Gastroesophageal sphincter (tissue), 4 donors: Measurements from ENCODE around the gene GGT6. TPM values are rescaled to one million over a fixed set of nuclear protein-coding genes. Genes with fewer than 3 reads are reported as not detected.
A peak's percentile ranks its signal among the peaks of the same experiment; 100 is the strongest.

Experiments used
- ATAC-seq: fragments of 150-250 bp; one replicate; pipeline ENCODE4 v1.9.1; 2016; ENCODE audit warnings: mild to moderate bottlenecking, moderate library complexity
- H3K27ac ChIP-seq, 4 donors: fragments of 200-600 bp; sonication (generic) in 3 of 4; 1 replicate in 3 of 4; 2 replicates in 1 of 4; pipeline ENCODE4 v1.5.1; 2016 to 2019
- H3K27me3 ChIP-seq: fragments of 200-600 bp; sonication (generic); one replicate; pipeline ENCODE4 v1.5.1; 2019
- H3K36me3 ChIP-seq, 2 donors: fragments of 200-600 bp; sonication (generic); one replicate each; pipeline ENCODE4 v1.5.1; 2019; ENCODE audit warnings: control low read depth in 1 of 2
- H3K4me1 ChIP-seq, 3 donors: fragments of 200-600 bp; sonication (generic); 1 replicate in 2 of 3; 2 replicates in 1 of 3; pipeline ENCODE4 v1.5.1; 2016 to 2019; ENCODE audit warnings: control low read depth in 2 of 3
- H3K4me3 ChIP-seq, 2 donors: fragments of 200-600 bp; sonication (generic); one replicate each; pipeline ENCODE4 v1.5.1; 2019; ENCODE audit warnings: mild to moderate bottlenecking in 1 of 2, moderate library complexity in 1 of 2
- H3K9me3 ChIP-seq, 3 donors: fragments of 200-600 bp; sonication (generic); one replicate each; pipeline ENCODE4 v1.5.1; 2017 to 2019; ENCODE audit warnings: control low read depth in 2 of 3
- EP300 ChIP-seq: sonication (generic); formaldehyde crosslinking; IDR thresholded peaks from one replicate; pipeline ENCODE4 v1.6.1; 2017; ENCODE audit warnings: antibody characterized with exemption, mild to moderate bottlenecking
- POLR2A ChIP-seq, 2 donors: fragments of 450-650 bp; IDR thresholded peaks; one replicate each; pipeline ENCODE4 v1.6.1; 2017; ENCODE audit warnings: antibody characterized with exemption in 2 of 2, mild to moderate bottlenecking in 2 of 2, moderate library complexity in 1 of 2
- POLR2AphosphoS5 ChIP-seq: sonication (generic); formaldehyde crosslinking; IDR thresholded peaks from one replicate; pipeline ENCODE4 v1.6.1; 2017; ENCODE audit warnings: antibody characterized with exemption
- WGBS, 2 donors: methylation state at CpG; one replicate each; pipeline ENCODE4 v1.1.5; 2018; ENCODE audit warnings: low coverage in 1 of 2; 5-methylcytosine and 5-hydroxymethylcytosine counted together
- total RNA-seq, 4 donors: library from RNA; depleted of rRNA; stranded (reverse); fragments of >200 nt; gene quantifications; one replicate each; pipeline ENCODE4 v1.1.0, GENCODE V29; 2016
- TF ChIP-seq, protein P1 (sequence below), 4 experiments: fragments of 200-600 bp in 2 of 4; fragments of 450-650 bp in 2 of 4; sonication (generic) in 1 of 4; IDR thresholded peaks; one replicate each; pipeline ENCODE4 v1.5.1; 2017 to 2019; ENCODE audit warnings: antibody characterized with exemption in 4 of 4, mild to moderate bottlenecking in 2 of 4, moderate library complexity in 2 of 4

GGT6 gene
- total RNA-seq, 4 donors from 2014 or later, result 0.27 to 5.9 (median 0.47) TPM; not detected in 1

DNA sequence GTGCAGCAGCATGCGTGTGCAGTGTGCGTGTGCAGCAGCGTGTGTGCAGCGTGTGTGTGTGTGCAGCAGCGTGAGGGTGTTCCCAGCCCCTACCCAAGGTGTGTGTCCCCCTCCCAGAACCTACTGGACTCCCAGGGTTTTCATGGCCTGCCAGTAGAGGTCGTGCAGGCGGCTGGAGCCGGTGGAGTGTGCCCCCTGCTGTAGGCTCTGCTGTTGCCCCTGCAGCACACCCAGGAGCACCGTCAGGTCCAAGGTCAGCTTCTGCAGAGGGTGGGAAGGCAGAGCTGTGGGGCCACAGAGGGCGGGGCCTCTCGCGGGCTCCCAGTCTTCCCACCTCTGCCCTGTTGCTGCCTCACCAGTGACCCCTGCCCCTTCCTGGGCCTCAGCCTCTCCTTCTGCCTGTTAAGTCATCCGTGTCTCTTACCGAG is 20.1 kb downstream of the GGT6 start:
- H3K27ac ChIP-seq, result peak overlapping the region in 3 of 4 donors; percentile 29 to 56 (median 51)

DNA sequence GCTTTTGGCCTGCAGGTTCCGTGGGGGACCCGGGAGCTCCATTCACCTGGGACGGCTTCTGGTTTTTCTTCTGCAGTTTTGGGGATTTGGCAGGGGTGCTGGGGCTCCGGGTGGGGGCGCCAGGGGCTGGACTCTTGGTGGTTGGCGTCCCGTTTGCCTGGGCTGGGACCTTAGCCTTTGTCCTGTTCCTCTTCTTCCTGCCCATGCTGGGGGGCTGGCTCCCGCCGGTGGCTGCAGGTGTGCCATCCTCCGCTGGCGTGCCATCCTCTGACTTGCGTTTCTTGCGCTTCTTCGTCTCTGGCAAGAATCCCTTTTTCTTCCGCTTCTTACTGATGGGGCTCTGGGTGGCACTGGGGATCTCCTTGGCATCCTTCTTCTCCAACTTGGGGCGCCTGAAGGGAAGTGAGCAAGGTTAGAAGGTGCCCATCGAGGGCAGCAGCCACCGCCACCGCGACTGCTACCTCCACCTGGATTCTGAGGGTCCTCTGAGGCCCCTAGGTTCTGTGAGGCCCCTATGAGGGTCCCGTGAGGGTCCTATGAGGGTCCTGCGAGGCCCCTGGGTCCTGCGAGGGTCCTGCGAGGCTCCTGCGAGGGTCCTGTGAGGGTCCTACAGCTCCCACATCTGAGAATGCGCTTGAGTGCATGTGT is 20.7 kb downstream of the GGT6 start:
- H3K4me1 ChIP-seq, result peaks cover 0 to 71% (median 32%) of the 10 kb centered on the region in 3 donors
- H3K4me3 ChIP-seq, result peak overlapping the region in 1 of 2 donors; percentile 14
- WGBS, 2 donors, result 93% methylated on average over 3 of the region's 26 CpGs; no CpG with 5 or more reads in 1 of the 2 donors
- TF ChIP-seq POLR2A (IDR thresholded peaks at IDR 0.05) (no peak), POLR2AphosphoS5 (no peak), EP300 (no peak)
- TF ChIP-seq, protein P1, sequence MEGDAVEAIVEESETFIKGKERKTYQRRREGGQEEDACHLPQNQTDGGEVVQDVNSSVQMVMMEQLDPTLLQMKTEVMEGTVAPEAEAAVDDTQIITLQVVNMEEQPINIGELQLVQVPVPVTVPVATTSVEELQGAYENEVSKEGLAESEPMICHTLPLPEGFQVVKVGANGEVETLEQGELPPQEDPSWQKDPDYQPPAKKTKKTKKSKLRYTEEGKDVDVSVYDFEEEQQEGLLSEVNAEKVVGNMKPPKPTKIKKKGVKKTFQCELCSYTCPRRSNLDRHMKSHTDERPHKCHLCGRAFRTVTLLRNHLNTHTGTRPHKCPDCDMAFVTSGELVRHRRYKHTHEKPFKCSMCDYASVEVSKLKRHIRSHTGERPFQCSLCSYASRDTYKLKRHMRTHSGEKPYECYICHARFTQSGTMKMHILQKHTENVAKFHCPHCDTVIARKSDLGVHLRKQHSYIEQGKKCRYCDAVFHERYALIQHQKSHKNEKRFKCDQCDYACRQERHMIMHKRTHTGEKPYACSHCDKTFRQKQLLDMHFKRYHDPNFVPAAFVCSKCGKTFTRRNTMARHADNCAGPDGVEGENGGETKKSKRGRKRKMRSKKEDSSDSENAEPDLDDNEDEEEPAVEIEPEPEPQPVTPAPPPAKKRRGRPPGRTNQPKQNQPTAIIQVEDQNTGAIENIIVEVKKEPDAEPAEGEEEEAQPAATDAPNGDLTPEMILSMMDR (IDR thresholded peaks at IDR 0.05), result no peak
- H3K27ac ChIP-seq, result peak overlapping the region in 2 of 4 donors; percentile 4 to 56
- no peak for ATAC-seq
- H3K9me3 ChIP-seq, result no peaks in the 10 kb centered on the region
- peaks cover 12% of the 10 kb centered on the region for H3K27me3 ChIP-seq
- peaks cover 0 to 74% of the 10 kb centered on the region in 2 donors for H3K36me3 ChIP-seq

More for the DNA sequence above, 20.1 kb downstream of the GGT6 start:
- WGBS, 2 donors, result no CpG with 5 or more reads among the region's 14 CpGs
- H3K4me3 ChIP-seq, result peak overlapping the region in 1 of 2 donors; percentile 14
- ATAC-seq, result no peak
- H3K27me3 ChIP-seq, result peaks cover 7% of the 10 kb centered on the region
- peaks cover 0 to 66% (median 32%) of the 10 kb centered on the region in 3 donors for H3K4me1 ChIP-seq
- H3K9me3 ChIP-seq, result no peaks in the 10 kb centered on the region
- H3K36me3 ChIP-seq, result peaks cover 0 to 79% of the 10 kb centered on the region in 2 donors
- no peak for TF ChIP-seq POLR2A (IDR thresholded peaks at IDR 0.05)
- TF ChIP-seq, protein P1 (IDR thresholded peaks at IDR 0.05), result no peak
- no peak for TF ChIP-seq EP300
- TF ChIP-seq POLR2AphosphoS5, result no peak

DNA sequence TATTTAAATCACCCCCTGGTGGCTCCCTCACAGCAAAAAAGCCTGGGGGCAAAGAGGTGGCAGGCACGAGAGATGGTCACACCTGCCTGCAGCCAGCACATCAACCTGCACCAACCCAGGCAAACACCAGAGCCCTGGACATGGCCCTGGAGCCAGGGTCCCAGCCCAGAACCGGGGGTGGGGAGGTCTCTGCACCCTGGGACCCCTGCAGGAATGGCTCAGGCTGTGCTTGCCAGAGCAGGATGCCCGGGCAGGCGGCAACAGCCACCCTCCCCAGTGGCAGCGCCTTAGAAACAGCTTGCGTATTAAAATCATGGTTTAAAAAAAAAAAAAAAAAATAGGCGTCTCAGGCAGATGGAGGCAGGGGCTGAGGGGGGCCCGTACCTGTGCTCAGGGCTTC is 21.4 kb downstream of the GGT6 start:
- peaks cover 0 to 78% (median 32%) of the 10 kb centered on the region in 3 donors for H3K4me1 ChIP-seq
- no CpG with 5 or more reads among the region's 8 CpGs for WGBS, 2 donors
- H3K9me3 ChIP-seq, result no peaks in the 10 kb centered on the region
- peaks cover 0 to 67% of the 10 kb centered on the region in 2 donors for H3K36me3 ChIP-seq
- H3K27me3 ChIP-seq, result peaks cover 16% of the 10 kb centered on the region
- TF ChIP-seq EP300, result no peak
- TF ChIP-seq POLR2A (IDR thresholded peaks at IDR 0.05), result no peak
- TF ChIP-seq POLR2AphosphoS5, result no peak
- TF ChIP-seq, protein P1 (IDR thresholded peaks at IDR 0.05), result no peak
- H3K4me3 ChIP-seq, result peak overlapping the region in 1 of 2 donors; percentile 14
- no peak for ATAC-seq
- peak overlapping the region in 1 of 4 donors; percentile 80 for H3K27ac ChIP-seq

DNA sequence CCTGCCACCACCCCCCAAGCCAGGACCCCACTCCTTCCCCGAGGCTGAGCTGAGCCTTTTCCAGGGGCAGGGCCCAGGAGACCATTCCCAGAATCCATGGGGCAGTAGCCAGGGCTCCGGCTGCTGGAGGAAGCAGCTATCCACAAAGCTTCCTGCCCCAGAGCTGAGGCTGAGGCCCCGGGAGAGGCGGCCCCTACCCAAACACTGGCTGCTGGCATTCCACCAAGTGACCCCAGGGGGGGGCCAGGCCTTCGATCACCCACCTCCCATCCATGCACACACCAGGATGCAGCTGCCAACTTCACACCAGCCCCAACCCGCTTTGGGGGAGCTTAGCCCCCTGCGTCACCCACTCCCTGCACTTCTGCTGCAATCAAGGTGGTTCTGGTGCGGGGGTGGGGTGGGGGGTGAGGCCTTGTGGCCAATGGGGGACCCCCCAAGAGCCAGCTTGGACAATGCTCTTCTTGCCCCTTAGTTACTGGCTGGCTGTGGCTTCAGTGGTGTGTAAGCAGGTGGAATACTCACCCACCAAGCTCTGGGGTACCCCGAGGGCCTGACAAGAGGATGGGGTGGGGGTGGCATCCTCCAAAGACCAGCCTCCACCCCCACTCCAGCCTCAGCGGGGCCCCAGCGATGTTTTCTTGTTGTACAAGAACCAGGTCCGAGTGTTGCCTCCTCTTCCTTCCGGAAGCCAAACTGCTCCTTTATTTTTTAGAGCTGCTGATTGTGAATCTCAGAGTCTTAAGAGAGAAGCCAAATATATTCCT is 22.0 kb downstream of the GGT6 start:
- TF ChIP-seq POLR2AphosphoS5 (no peak), EP300 (no peak), POLR2A (IDR thresholded peaks at IDR 0.05) (no peak)
- TF ChIP-seq, protein P1 (IDR thresholded peaks at IDR 0.05), result no peak
- peaks cover 0 to 84% (median 36%) of the 10 kb centered on the region in 3 donors for H3K4me1 ChIP-seq
- H3K27me3 ChIP-seq, result peaks cover 21% of the 10 kb centered on the region
- ATAC-seq, result no peak
- WGBS, 2 donors, result 100% methylated on average over 1 of the region's 13 CpGs; no CpG with 5 or more reads in 1 of the 2 donors
- peak overlapping the region in 1 of 2 donors; percentile 14 for H3K4me3 ChIP-seq
- H3K9me3 ChIP-seq, result no peaks in the 10 kb centered on the region
- H3K27ac ChIP-seq, result peak overlapping the region in 3 of 4 donors; percentile 71 to 80 (median 75)
- H3K36me3 ChIP-seq, result peaks cover 0 to 61% of the 10 kb centered on the region in 2 donors
